Left lung (tissue), 10 donors: ENCODE data around the gene SDR39U1. TPM values are rescaled to one million over a fixed set of nuclear protein-coding genes. Genes with fewer than 3 reads are reported as not detected.

ENCODE experiments used
- ATAC-seq: fragments of 200-7000 bp; cut with Tn5 transposase; one replicate; pipeline ENCODE4 v1.9.1; 2020; ENCODE audit warnings: moderate library complexity
- DNase-seq, 4 donors: peaks; one replicate each; pipeline ENCODE4 v3.0.0-alpha.2; 2013 to 2020
- H3K27ac ChIP-seq, 2 donors: fragments of 200-600 bp; sonication (generic) in 1 of 2; one replicate each; pipeline versions ENCODE4 v1.5.0 to v1.8.0; 2020 to 2021
- H3K27me3 ChIP-seq, 2 donors: fragments of 200-600 bp; sonication (generic) in 1 of 2; one replicate each; pipeline versions ENCODE4 v1.5.0 to v1.8.0; 2020 to 2021
- H3K36me3 ChIP-seq, 2 donors: fragments of 200-600 bp; sonication (generic) in 1 of 2; one replicate each; pipeline versions ENCODE4 v1.5.0 to v1.8.0; 2020 to 2021
- H3K4me1 ChIP-seq, 2 donors: fragments of 200-600 bp; one replicate each; pipeline ENCODE4 v1.8.0; 2021
- H3K4me3 ChIP-seq, 2 donors: fragments of 200-600 bp; sonication (generic) in 1 of 2; one replicate each; pipeline versions ENCODE4 v1.5.0 to v1.8.0; 2020 to 2021; ENCODE audit warnings: mild to moderate bottlenecking in 1 of 2
- H3K9me3 ChIP-seq, 2 donors: fragments of 200-600 bp; sonication (generic) in 1 of 2; one replicate each; pipeline versions ENCODE4 v1.5.0 to v1.8.0; 2020 to 2021
- CTCF ChIP-seq, 2 donors: fragments of 200-600 bp; sonication (generic) in 1 of 2; IDR thresholded peaks; one replicate each; pipeline versions ENCODE4 v1.5.0 to v1.8.0; 2021; ENCODE audit warnings: antibody characterized with exemption in 2 of 2
- intact Hi-C, 2 donors: fragments of 100-400 bp; cut with DNase I; formaldehyde crosslinking; loops; one replicate each; pipeline versions ENCODE4 v1.11.2 to v1.14.2; 2022
- polyA plus RNA-seq, 6 donors: library from polyadenylated mRNA; unstranded; fragments of 120-200 nt; gene quantifications; one replicate each; pipeline ENCODE4 v1.2.1, GENCODE V29; 2013; ENCODE audit not compliant: insufficient read length in 6 of 6
- total RNA-seq, 2 donors: library from RNA; stranded (reverse); fragmentation: NEBNext Ultra II Directional; extraction: Animal tissue kit (Norgen Biotek cat#: 25700); gene quantifications; one replicate each; pipeline ENCODE4 v1.2.1, GENCODE V29; 2021
- donor health status: DM: no; HTN: yes; CAD: no.
- donor health status: DM: no; HTN: no; CAD: no.

Gene SDR39U1
- total and polyA plus RNA-seq, 8 donors: 32.7 to 51.9 (median 43.3) TPM

- no peak for TF ChIP-seq CTCF (IDR thresholded peaks at IDR 0.05)
- intact Hi-C loops: no loop called here
- Histone ChIP-seq H3K4me3 (no peak overlapping the region), H3K9me3 (no peaks in the 10 kb centered on the region), H3K36me3 (peaks cover 0 to 54% of the 10 kb centered on the region in 2 donors), H3K27me3 (no peaks in the 10 kb centered on the region), H3K4me1 (peaks cover 21 to 61% of the 10 kb centered on the region in 2 donors), H3K27ac (peak overlapping the region in 1 of 2 donors; percentile 96)
- no peak for ATAC-seq
- DNase-seq: no peak
Measured at GRCh38 chr14:24440606-24441399, 1.8 kb downstream of the SDR39U1 start.

- no peak for TF ChIP-seq CTCF (IDR thresholded peaks at IDR 0.05)
- ATAC-seq (no peak), DNase-seq (no peak)
- H3K4me3 ChIP-seq: no peak overlapping the region
- intact Hi-C loops: loop anchor here in 1 of 2 donors (10.0 kb wide), 1 partner anchor 105 kb away; the partner anchor contains the start of genes ADCY4 and RIPK3
- H3K36me3 ChIP-seq: peaks cover 0 to 59% of the 10 kb centered on the region in 2 donors
- no peaks in the 10 kb centered on the region for H3K9me3 ChIP-seq
- peaks cover 21 to 61% of the 10 kb centered on the region in 2 donors for H3K4me1 ChIP-seq
- H3K27ac ChIP-seq: no peak overlapping the region
- no peaks in the 10 kb centered on the region for H3K27me3 ChIP-seq
Measured at GRCh38 chr14:24439830-24440605, 2.6 kb downstream of the SDR39U1 start.

- intact Hi-C loops: loop anchor here in 1 of 2 donors (10.0 kb wide), 1 partner anchor 104 kb away; the partner anchor contains the start of genes ADCY4 and RIPK3
- DNase-seq (no peak), ATAC-seq (no peak)
- Histone ChIP-seq H3K27me3 (no peaks in the 10 kb centered on the region), H3K4me1 (peaks cover 21 to 61% of the 10 kb centered on the region in 2 donors), H3K4me3 (no peak overlapping the region), H3K36me3 (peaks cover 0 to 62% of the 10 kb centered on the region in 2 donors), H3K9me3 (no peaks in the 10 kb centered on the region), H3K27ac (no peak overlapping the region)
- no peak for TF ChIP-seq CTCF (IDR thresholded peaks at IDR 0.05)
Measured at GRCh38 chr14:24439257-24439656, 3.3 kb downstream of the SDR39U1 start.

GRCh38 chr14:24438223-24439097 lies 4.1 kb downstream of the SDR39U1 start:
- peaks cover 0 to 70% of the 10 kb centered on the region in 2 donors for H3K36me3 ChIP-seq
- TF ChIP-seq CTCF (IDR thresholded peaks at IDR 0.05): no peak
- ATAC-seq (no peak), DNase-seq (no peak)
- H3K27ac ChIP-seq: peak overlapping the region in 1 of 2 donors; percentile 69
- peaks cover 20 to 59% of the 10 kb centered on the region in 2 donors for H3K4me1 ChIP-seq
- intact Hi-C loops: loop anchor here in 1 of 2 donors (10.0 kb wide), 1 partner anchor 104 kb away; the partner anchor contains the start of genes ADCY4 and RIPK3
- no peaks in the 10 kb centered on the region for H3K27me3 ChIP-seq
- H3K4me3 ChIP-seq: no peak overlapping the region
- no peaks in the 10 kb centered on the region for H3K9me3 ChIP-seq
